Measurements from ENCODE around the gene LRRTM3. TPM values are rescaled to one million over a fixed set of nuclear protein-coding genes. Genes with fewer than 3 reads are reported as not detected.

LRRTM3 gene
- total RNA-seq, 1 donor, result not detected

- Histone ChIP-seq H3K4me1 (ENCODE audit: insufficient read depth, low read length) (no peaks in the 10 kb centered on the region), H3K79me2 (ENCODE audit: insufficient read depth, low read length) (no peaks in the 10 kb centered on the region), H2AFZ (ENCODE audit: low read length) (no peak overlapping the region), H3K36me3 (ENCODE audit: insufficient read depth, low read length) (no peaks in the 10 kb centered on the region), H3K27me3 (ENCODE audit: insufficient read depth, low read length) (no peaks in the 10 kb centered on the region), H3K27ac (ENCODE audit: low read depth, low read length) (no peak overlapping the region), H3K9me3 (ENCODE audit: low read depth, low read length) (no peaks in the 10 kb centered on the region), H4K20me1 (ENCODE audit: insufficient read depth, low read length) (no peaks in the 10 kb centered on the region), H3K4me3 (ENCODE audit: insufficient read depth, low read length) (no peak overlapping the region), H3K4me2 (ENCODE audit: insufficient read depth, low read length) (no peak overlapping the region)
- no peak for TF ChIP-seq CTCF (IDR thresholded peaks at IDR 0.05; ENCODE audit: extremely low read depth, low read depth, low read length)
- no peak for DNase-seq (ENCODE audit: insufficient read length, low spot score, missing footprints)
Observed at GRCh38 chr10:67095531-67095930, 169.7 kb downstream of the LRRTM3 start.

- Histone ChIP-seq H4K20me1 (ENCODE audit: insufficient read depth, low read length) (no peaks in the 10 kb centered on the region), H3K79me2 (ENCODE audit: insufficient read depth, low read length) (no peaks in the 10 kb centered on the region), H3K27ac (ENCODE audit: low read depth, low read length) (no peak overlapping the region), H3K4me3 (ENCODE audit: insufficient read depth, low read length) (no peak overlapping the region), H3K9me3 (ENCODE audit: low read depth, low read length) (peaks cover 2% of the 10 kb centered on the region), H3K4me2 (ENCODE audit: insufficient read depth, low read length) (no peak overlapping the region), H2AFZ (ENCODE audit: low read length) (no peak overlapping the region), H3K27me3 (ENCODE audit: insufficient read depth, low read length) (no peaks in the 10 kb centered on the region), H3K36me3 (ENCODE audit: insufficient read depth, low read length) (no peaks in the 10 kb centered on the region), H3K4me1 (ENCODE audit: insufficient read depth, low read length) (no peaks in the 10 kb centered on the region)
- TF ChIP-seq CTCF (IDR thresholded peaks at IDR 0.05; ENCODE audit: extremely low read depth, low read depth, low read length), result no peak
- DNase-seq (ENCODE audit: insufficient read length, low spot score, missing footprints), result no peak
Observed at GRCh38 chr10:67098461-67098860, 172.6 kb downstream of the LRRTM3 start.

- H3K9me3 ChIP-seq (ENCODE audit: low read depth, low read length), result peaks cover 2% of the 10 kb centered on the region
- H3K4me1 ChIP-seq (ENCODE audit: insufficient read depth, low read length), result no peaks in the 10 kb centered on the region
- no peak for TF ChIP-seq CTCF (IDR thresholded peaks at IDR 0.05; ENCODE audit: extremely low read depth, low read depth, low read length)
- no peaks in the 10 kb centered on the region for H3K27me3 ChIP-seq (ENCODE audit: insufficient read depth, low read length)
- no peaks in the 10 kb centered on the region for H3K79me2 ChIP-seq (ENCODE audit: insufficient read depth, low read length)
- no peaks in the 10 kb centered on the region for H3K36me3 ChIP-seq (ENCODE audit: insufficient read depth, low read length)
- DNase-seq (ENCODE audit: insufficient read length, low spot score, missing footprints), result no peak
- no peak overlapping the region for H3K4me3 ChIP-seq (ENCODE audit: insufficient read depth, low read length)
- H3K4me2 ChIP-seq (ENCODE audit: insufficient read depth, low read length), result no peak overlapping the region
- no peak overlapping the region for H2AFZ ChIP-seq (ENCODE audit: low read length)
- H4K20me1 ChIP-seq (ENCODE audit: insufficient read depth, low read length), result no peaks in the 10 kb centered on the region
- no peak overlapping the region for H3K27ac ChIP-seq (ENCODE audit: low read depth, low read length)
Observed at GRCh38 chr10:67100951-67101350, 175.1 kb downstream of the LRRTM3 start.

GRCh38 chr10:67107670-67108069 is 181.8 kb downstream of the LRRTM3 start:
- Histone ChIP-seq H4K20me1 (ENCODE audit: insufficient read depth, low read length) (no peaks in the 10 kb centered on the region), H3K36me3 (ENCODE audit: insufficient read depth, low read length) (no peaks in the 10 kb centered on the region), H3K27ac (ENCODE audit: low read depth, low read length) (no peak overlapping the region), H3K9me3 (ENCODE audit: low read depth, low read length) (no peaks in the 10 kb centered on the region), H3K4me1 (ENCODE audit: insufficient read depth, low read length) (no peaks in the 10 kb centered on the region), H2AFZ (ENCODE audit: low read length) (no peak overlapping the region), H3K4me2 (ENCODE audit: insufficient read depth, low read length) (no peak overlapping the region), H3K27me3 (ENCODE audit: insufficient read depth, low read length) (no peaks in the 10 kb centered on the region), H3K4me3 (ENCODE audit: insufficient read depth, low read length) (no peak overlapping the region), H3K79me2 (ENCODE audit: insufficient read depth, low read length) (no peaks in the 10 kb centered on the region)
- DNase-seq (ENCODE audit: insufficient read length, low spot score, missing footprints), result no peak
- TF ChIP-seq CTCF (IDR thresholded peaks at IDR 0.05; ENCODE audit: extremely low read depth, low read depth, low read length), result no peak
